GM19328 (cell line): ENCODE results near the gene GABARAP.

Experiments
- ATAC-seq: cut with Tn5 transposase; IDR thresholded peaks from one replicate; pipeline ENCODE4 v1.9.1; 2021; ENCODE audit warnings: mild to moderate bottlenecking, moderate library complexity; ENCODE audit not compliant: unreplicated experiment

Gene GABARAP

DNA sequence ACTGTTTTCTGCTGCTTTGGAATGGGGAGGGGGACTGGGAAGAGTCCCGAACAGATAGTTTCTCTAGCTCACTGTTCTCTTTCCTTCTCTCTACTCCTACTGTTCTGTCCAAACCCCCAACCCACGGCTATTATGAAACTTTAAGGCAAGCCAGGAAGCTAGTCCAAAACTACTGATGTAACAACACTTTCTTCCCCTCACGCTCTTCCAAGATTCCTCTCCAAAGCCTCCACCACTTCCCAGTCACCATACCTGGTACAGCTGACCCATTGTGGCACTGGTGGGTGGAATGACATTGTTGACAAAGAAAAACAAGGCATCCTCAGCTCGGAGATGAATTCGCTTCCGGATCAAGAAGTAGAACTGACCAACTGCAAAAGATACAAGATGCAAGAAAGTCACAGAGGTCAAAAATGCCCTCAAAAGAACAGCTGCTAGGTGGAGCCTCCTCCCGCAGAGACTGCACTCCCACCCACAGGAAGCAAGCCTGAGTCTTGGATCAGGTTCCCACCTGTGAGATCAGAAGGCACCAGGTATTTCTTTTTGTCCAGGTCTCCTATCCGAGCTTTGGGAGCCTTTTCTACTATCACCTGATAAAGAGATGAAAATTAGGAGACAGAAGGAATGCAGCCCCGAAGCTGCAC lies 1.0 kb downstream of the GABARAP start:
- ATAC-seq, result no peak

DNA sequence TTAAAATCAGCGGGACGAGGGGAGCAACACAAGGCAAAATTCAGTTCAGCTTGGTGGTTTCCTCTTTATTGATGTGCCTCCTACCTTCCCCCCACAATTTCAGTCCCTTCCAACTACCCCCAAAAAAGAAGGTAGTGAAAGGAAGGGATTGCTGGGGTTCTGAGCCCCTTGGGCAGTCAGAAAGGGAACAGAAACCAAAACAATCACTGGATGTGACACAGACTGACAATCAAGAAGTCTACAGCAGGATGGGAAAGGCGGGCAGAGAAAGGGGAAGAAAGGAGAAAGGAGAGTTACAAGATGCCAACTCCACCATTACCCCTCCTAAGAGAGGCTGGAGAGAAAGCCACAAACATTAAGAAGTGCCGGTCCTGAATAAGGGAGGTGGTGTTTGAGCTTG lies 1.9 kb downstream of the GABARAP start:
- ATAC-seq, result no peak

DNA sequence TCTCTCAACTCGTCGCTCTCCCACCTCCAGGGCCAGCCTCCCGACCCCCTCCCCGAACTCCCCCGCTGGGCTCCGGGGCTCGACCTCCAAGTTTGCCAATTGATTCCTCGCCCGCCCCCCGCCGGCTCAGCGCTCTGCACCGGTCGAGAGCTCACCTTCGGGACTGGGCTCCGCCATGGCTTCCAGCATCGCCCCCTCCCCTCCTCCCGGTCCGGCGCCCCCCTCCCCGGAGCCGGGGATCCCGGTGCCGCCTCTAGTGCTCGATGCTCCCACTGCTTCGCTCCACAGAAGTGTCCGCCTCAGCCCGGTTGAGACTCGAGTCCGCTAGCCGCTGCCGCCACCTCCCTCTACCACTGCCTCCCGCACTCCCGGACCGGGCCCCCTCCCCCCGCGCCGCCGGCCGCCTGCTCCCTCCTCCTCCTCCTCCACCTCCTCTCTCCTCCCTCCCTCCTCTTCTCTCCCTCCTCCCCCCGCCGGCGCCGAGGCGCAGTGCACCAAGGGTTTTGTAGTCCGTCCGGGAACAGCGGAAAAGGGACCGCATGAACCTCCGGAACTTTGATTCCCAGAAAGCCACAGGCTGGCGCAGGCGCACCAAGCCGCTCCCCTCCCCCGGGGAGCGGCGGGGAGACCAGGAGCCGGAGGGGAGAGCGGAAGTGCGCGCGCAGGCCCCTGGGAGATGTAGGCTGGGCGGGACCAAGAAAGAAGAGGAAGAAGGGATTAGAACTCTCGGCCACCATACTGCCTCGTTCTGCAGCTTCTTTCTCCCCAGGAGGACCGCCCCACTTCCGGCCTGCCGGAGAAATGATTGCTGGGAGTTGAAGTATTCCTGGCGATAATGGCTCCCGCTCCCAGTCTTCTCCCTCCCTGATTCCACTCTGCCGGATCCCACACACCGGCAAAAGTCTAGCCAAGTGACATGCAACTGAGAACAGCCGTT lies 2.9 kb downstream of the GABARAP start, which contains the start of gene PHF23:
Gene PHF23 (minus strand): TSS at position 367 of the 937 bp plus-strand sequence. CDS start 178 bp downstream, at position 189.
- peak; percentile 45 for ATAC-seq

DNA sequence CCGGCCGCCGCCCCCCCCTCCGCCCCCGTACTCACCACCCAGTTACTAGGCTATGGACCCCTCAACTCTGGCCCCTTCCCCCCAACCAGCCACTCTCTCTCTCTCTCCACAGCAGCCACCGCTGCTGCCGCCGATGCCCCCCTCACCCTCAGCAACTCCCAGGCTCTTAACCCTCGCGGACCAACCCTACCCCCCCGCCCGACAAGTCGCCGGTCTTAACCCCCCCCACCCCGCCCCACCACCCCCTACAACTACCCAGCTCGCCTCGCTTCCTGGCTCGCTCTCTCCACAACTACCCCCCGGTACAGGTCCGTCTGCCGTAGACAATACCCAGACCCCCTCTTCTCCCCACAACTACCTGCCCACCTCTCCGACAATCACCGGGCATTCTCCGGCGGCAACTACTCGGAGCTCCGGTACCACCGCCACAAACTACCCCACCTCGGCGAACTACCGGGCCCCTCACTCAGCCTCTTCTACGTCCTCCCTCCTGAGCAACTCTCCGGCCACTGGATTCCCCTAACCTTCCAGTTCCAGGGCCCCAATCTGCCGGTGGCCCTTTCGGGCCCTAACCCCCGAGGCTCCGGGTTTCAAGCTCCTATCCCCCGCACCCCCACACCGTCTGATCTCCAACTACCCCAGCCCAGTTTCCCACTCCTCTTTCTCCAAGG lies 3.7 kb downstream of the GABARAP start:
- ATAC-seq, result no peak

DNA sequence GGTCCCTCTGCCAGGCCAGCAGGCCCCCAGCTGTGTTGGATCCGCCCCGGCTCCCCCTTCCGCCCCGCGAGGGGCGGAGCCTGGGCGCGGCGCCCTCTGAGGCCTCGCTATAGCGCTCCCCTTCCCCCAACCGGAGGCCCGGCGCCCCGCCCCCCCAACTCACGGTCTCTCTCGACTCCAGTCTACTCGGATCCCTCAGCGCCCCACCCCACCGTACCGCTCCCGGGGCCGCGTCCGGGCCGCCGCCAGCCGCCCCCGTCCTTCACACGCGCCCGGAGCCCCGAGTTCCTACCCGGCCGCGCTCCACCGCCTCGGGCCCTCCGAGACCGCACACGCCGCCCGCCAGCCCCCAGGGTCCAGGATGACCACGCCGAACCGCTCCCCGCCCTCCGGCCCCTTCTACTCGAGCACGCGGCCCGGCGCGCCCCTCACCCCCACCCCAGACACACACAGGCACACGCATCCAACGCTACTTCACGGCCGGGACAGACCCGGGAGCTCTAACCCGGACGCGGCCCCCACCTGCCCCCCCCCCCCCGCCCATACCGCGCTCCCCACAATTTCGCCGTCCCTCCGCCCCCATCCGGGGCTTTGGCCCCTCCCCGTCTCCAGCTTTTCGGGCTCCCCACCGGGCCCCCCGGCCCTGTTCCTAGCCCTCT lies 4.4 kb downstream of the GABARAP start:
- ATAC-seq, result no peak

DNA sequence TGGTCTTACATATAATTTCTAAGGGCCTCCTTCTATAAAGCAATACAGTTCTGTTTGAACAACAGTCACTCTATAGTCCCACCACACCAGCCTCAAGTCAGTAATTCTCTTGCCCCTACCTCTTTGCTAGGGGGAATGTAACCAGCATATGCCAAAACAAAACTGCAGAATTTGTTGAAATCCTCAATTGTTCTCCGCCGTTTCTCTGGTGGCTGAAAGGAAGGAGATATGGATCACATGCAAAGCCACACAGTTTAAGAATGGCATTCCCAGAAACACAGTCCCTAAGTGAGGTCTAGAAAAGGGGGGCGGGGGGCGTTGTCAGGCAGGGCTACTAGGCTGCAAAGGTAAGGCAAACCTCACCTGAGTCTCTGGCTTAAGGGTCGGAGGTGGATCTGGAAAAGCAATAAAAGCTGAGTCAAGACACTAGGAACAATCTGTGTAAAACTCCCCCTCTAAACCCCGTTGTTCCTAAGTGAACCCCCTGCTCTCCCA lies 4.9 kb downstream of the GABARAP start:
- no peak for ATAC-seq

DNA sequence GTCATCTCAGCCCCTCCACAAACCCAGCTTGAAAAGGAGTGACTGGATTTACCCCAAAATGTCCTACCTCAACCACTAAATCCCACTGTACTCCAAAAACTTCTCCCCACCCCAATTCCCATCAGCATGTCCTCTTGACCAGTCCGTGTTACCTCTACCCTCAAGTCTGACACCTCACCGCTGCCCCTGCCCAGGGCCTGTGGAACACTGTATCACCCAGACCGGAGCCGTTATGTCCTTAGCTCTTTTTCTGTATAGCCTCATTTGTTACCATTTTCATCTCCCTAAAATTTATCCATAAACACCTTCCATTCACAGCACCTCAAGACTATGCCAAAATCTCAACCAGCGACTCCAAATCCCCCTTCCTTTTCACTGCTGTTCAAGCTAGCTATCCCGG lies 5.4 kb downstream of the GABARAP start:
- ATAC-seq, result no peak

DNA sequence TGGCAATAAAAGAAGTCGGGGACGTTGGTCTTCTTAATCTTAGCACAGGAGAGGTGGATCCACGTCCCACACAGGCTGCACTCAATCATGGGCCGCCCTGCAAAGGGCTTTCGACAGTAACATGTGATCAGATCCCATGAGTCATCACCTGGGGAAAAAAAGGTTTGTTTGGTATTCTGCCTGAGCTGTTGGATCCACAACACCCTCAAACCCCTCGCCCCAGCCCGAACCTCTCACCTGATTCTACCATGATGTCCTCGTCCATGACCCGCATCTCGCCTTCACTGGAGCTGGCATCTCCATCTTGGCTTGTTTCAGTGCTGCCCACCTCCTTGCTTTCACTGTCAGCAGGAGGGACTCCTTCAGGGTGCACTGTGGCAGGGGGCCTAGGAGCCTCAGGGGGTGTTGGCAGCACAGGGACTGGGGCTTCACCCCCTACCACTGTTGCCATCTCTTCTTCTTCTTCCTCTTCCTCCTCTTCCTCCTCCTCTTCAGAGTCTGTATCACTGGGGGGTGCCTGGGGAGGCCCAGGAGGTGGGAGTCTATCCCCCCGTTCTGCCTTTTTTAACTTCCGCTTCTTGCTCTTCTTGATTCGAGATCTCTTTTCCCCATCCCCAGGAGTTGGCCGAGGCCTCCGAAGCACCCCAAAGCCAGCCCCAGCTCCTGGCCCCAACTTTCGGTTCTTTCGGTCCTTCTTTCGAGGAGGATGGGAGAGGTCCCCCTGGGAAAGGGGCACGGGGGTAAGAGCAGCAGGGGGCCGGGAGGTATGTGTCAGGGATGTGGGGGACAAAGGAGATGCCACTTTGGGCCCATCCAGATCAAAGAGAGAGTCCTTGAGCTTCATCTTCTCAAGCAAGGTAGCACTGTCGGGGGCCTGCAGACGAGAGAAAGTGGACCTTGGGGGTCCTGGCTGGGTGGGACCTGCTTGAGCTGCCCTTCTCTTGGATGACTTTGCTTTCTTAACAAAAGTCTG lies 6.3 kb downstream of the GABARAP start:
- no peak for ATAC-seq

DNA sequence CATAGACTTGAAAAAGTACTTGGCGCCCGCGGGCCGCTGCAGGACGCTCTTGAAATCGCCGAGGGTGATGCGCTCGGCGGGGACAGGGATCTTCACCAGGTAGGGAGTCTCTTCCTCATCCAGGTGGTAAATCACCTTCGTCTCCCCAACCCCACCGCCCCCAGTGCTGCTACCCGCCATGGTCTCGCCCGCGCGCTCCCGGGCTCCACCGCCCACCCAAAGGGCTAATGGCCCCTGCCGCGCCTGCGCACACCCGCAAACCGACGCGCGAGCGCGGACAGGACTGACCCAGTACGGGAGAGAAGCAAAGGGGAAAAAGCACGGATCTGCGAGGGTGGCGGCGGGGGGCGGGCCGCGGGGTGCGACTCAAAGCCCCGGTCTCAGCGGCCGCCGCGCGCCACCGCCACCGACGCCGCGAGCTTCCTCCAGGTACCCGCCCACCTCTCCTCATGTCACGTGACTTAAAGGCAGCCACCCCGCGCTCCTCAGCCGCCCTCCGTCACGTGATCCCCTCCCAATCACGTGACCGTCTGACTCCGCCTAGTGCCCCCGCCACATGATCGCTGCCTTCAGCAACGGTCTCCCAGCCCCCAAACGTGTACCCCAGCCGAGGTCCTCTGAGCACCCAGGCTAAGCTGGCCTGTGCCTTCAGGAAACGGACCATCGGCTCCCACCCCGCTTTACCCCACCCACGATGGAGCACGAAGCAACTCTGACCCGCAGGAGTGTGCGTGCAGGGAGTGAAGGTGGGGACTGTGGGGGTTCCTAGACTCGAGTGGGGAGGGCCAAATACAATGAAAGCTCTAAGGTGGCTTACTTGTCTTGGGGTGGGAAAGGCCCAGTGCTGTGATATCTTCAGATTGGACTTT lies 7.9 kb downstream of the GABARAP start, which contains the start of gene DVL2:
Gene DVL2 (minus strand): TSS at position 435 of the 869 bp plus-strand sequence. CDS start 255 bp downstream, at position 180.
- peak; percentile 50 for ATAC-seq

DNA sequence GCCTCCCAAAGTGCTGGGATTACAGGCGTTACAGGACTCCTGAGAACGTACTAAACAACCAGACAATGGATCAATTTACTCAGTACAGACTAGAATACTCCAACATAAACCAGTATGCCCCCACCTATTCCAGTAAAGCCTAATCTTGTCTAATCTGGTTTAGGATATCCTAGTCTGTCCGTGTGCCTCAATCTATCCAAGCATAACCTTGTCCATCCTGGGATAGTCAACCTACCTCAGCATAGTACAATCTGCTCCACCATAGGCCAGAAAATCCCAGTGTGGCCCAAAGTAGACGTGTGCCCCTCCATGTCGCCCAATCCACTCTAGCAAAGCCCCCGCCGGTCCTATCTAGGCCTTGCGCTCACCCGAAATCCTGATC lies 8.6 kb downstream of the GABARAP start:
- ATAC-seq, result no peak

DNA sequence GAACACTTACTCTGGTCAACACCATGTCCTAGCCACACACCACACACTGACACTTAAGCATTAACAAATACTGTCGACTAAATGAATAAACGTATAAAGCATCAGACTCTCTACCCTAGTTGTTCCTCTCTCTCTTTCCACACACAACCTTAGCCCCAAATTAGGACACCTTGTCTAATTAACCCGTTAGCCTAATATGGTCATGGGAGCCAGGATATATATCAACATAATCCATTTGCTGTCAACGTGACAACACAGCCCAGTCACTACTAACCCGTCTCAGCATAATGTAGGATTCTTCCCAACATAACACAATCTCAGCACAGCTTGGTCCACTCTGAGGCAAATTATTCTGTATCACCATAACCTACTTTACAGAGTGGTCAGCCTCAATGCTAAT lies 10.1 kb downstream of the GABARAP start:
- ATAC-seq, result no peak

DNA sequence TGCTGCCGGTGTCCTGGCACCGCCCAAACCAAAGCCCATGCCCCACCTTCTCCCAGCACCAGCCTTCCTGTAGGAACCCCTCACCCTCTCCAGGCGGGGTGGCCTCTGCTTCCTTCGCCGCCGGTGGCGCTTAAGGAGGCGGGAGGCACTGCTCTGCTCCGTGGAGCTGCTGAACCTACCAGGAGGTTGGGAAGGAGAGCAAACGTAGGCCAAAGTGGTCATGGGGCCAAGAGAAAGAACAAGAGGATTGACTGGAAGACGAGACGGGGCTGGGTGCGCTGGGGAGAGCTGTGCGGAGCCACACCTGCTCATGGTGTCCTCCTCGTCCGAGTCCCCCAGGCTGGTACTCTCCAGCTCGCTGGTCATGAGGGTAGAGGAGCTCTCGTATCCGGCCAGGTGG lies 12.7 kb downstream of the GABARAP start:
- no peak for ATAC-seq

DNA sequence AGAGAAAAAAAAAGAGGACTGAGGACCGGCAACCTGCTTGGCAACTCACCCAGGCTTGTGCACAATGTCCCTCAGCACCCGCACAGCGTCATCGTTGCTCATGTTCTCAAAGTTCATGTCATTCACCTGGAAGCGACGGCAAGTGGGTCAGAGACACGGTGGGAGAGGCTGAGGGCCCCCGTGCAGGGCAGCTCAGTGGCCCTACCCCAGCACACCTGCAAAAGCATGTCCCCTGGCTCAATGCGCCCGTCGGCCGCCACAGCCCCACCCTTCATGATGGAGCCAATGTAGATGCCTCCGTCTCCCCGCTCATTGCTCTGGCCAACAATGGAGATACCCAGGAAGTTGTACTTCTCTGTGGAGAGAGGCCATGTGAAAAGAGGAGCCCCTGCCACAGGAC lies 13.3 kb downstream of the GABARAP start:
- no peak for ATAC-seq

DNA sequence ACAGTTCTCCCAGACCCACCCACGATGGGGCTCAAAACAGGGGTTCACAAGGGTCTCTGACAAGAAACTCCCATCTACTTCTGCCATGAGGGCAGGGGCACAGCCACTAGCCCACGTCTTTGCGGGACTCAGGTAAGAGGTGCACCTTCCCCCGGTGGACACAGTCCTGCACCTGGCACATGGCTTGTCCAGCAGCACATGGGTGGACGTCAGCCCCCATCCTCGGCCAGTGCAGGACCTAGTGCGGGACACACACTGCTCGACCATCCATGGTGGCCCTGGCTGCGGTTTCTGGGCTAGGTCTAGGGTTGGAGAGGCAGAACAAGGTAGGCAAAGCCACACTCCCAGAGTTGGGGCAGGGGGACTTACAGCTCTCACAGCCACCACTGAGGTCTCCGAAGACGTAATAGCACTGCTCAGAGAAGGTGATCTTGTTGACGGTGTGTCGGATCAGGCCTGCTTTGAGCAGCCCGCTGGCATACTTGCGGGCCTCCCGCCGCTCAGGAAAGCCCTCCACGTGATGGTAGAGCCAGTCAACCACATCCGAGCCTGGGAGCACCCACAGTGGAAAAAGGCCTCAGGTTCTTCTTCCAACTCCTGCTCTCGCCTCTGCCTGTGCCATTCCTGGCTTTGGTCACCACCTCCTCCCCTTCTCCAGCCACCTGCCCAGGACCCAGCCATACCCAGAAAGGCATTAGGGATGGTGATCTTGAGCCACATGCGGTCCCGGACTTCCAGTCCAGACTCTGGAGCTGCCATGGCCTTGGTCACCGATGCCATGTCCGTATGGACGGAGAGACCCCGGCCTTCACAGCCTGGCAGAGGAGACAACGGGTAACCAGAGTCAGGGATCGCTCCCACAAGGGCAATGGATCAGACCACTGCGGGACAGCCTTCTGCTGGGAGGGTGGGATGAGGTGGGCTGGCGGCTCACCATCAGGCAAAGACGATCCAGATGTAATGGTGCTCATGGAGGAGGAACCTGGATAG lies 15.2 kb downstream of the GABARAP start:
- ATAC-seq, result no peak

DNA sequence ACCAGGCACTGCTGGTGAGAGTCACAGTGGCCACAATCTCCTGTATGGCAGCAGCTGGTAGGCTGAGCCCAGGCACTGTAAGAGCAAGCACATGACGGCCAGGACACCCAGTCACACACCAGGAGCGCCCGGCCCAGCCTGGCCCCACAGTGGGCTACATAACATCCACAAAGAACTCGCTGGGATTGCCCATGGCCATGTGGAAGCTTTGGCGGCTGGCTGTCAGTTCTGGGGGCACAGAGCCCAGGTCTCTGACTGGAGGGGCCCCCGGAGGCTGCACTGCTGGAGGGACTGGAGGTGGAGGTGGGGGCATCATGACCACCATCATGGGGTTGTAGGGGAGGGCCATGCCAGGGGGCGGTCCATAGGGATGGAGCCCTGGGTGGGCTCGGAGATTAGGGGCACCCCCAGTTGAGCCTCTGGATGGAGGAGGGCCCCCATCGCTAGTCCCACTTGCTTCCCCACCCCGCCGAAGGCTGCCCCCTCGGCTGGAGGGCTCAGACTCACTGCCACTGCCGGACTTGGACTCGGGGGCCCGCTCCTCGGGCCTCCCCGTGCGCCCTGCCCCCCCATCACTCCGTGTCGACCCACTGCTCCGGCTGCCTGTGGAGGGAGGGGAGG lies 16.4 kb downstream of the GABARAP start:
- ATAC-seq, result no peak

DNA sequence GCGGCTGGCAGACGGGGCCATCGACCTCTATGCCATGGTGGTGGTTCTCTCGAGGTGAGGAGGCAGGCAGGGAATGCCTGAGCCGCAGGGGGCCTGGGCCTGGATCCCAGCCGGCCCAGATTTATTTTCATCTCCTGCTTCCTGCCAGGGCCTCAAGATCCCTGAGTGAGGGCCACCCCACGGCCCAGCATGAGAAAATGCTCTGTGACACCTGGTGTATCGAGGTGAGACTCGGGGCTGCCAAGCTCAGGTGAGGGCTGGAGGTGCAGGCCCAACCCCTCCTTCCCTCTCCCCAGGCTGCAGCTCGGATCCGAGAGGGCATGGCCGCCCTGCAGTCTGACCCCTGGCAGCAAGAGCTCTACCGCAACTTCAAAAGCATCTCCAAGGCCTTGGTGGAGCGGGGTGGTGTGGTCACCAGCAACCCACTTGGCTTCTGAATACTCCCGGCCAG lies 17.6 kb downstream of the GABARAP start:
- ATAC-seq, result no peak

DNA sequence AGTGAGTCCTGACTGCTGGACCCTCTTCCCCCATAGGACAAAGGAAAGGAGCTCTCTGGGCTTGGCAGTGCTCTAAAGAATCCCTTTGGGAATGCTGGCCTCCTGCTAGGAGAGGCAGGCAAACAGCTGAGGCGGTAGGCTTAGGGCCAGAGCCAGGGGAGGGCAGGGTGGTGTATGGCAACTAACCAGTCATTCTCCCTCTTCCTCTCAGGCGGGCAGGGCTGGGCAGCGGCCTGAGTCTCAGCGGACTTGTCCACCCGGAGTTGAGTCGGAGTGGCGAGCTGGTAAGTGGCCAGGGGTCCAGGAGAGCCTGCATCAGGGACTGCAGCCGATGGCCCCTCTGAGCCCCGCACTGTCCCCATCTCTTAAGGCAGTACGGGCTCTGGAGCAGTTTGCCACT lies 18.1 kb downstream of the GABARAP start:
- no peak for ATAC-seq
